GM19452 (cell line): ENCODE results near the gene ADAMTS16.
"Not testable (repeated sequence)": the region's sequence is repeated elsewhere in the genome, so short reads cannot be mapped to it uniquely, and the experiment has no call there.

Experiments
- ATAC-seq: cut with Tn5 transposase; IDR thresholded peaks from one replicate; pipeline ENCODE4 v1.9.1; 2021; ENCODE audit not compliant: unreplicated experiment

ADAMTS16 gene

GRCh38 chr5:5139777-5140478 is at the start of gene ADAMTS16:
Gene ADAMTS16, plus strand, starts transcription at chr5:5140330. Its CDS starts 138 bp downstream, at chr5:5140468.
- no peak for ATAC-seq

GRCh38 chr5:5092149-5092548 is 48.0 kb upstream of the ADAMTS16 start:
- no peak for ATAC-seq

GRCh38 chr5:5100635-5101034 is 39.5 kb upstream of the ADAMTS16 start:
- no peak for ATAC-seq

GRCh38 chr5:5101676-5102075 is 38.5 kb upstream of the ADAMTS16 start:
- ATAC-seq, result no peak

- ATAC-seq, result no peak
Observed at GRCh38 chr5:5103245-5103644, 36.9 kb upstream of the ADAMTS16 start.

GRCh38 chr5:5104550-5104949 is 35.6 kb upstream of the ADAMTS16 start:
- ATAC-seq, result no peak

GRCh38 chr5:5105531-5105930 is 34.6 kb upstream of the ADAMTS16 start:
- ATAC-seq, result no peak

GRCh38 chr5:5116956-5117355 is 23.2 kb upstream of the ADAMTS16 start:
- no peak for ATAC-seq

- no peak for ATAC-seq
Observed at GRCh38 chr5:5122776-5123175, 17.4 kb upstream of the ADAMTS16 start.

- ATAC-seq, result no peak
Observed at GRCh38 chr5:5124231-5124630, 15.9 kb upstream of the ADAMTS16 start.

- no peak for ATAC-seq
Observed at GRCh38 chr5:5126444-5126843, 13.7 kb upstream of the ADAMTS16 start.

GRCh38 chr5:5128766-5129165 is 11.4 kb upstream of the ADAMTS16 start:
- ATAC-seq, result no peak

- ATAC-seq, result no peak
Observed at GRCh38 chr5:5132234-5132633, 7.9 kb upstream of the ADAMTS16 start.

- ATAC-seq, result no peak
Observed at GRCh38 chr5:5132693-5133295, 7.3 kb upstream of the ADAMTS16 start.

GRCh38 chr5:5134107-5134506 is 6.0 kb upstream of the ADAMTS16 start:
- no peak for ATAC-seq

GRCh38 chr5:5135957-5136676 is 4.0 kb upstream of the ADAMTS16 start:
- no peak for ATAC-seq

GRCh38 chr5:5137851-5138250 is 2.3 kb upstream of the ADAMTS16 start:
- ATAC-seq, result not testable (repeated sequence)

- no peak for ATAC-seq
Observed at GRCh38 chr5:5139336-5139776, 774 bp upstream of the ADAMTS16 start.

GRCh38 chr5:5140479-5141338 is 579 bp downstream of the ADAMTS16 start:
- ATAC-seq, result no peak

- no peak for ATAC-seq
Observed at GRCh38 chr5:5141339-5141599, 1.1 kb downstream of the ADAMTS16 start.
